ENCODE measurements around the gene MZB1. TPM values are rescaled to one million over a fixed set of nuclear protein-coding genes. Genes with fewer than 3 reads are reported as not detected.
"Not testable (repeated sequence)": the region's sequence is repeated elsewhere in the genome, so short reads cannot be mapped to it uniquely, and the experiment has no call there.

MZB1 gene
- total and polyA plus RNA-seq, 2 of the 13 experiments (the other 11 are each of a cell fraction or from before 2014, with no cell fraction given) = 0.31 to 0.40 TPM

DNA sequence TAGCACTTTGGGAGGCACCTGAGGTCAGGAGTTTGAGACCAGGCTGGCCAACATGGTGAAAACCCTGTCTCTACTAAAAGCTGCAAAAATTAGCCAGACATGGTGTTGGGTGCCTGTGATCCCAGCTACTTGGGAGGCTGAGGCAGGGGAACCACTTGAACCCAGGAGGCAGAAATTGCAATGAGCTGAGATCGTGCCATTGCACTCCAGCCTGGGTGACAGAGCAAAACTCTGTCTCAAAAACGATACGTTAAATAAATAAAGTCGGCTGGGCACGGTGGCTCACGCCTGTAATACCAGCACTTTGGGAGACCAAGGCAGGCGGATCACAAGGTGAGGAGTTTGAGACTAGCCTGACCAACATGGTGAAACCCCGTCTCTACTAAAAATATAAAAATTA is 33.8 kb downstream of the MZB1 start:
- FAIRE-seq; H3K27me3 ChIP-seq (ENCODE audit: control insufficient read depth in 1 of 2, insufficient read depth in 2 of 2, low read length in 2 of 2); in situ Hi-C loops (cut with HindIII; ENCODE audit: extremely low pct_ligation_motif_present, low pct_unique_long_range_greater_than_20kb); H3K4me1 ChIP-seq (ENCODE audit: insufficient read depth, low read length); BruUV-seq (replicated peaks); H3K27ac ChIP-seq (ENCODE audit: extremely low read length, insufficient read depth, low read length); H3K9me3 ChIP-seq (ENCODE audit: low read length); DNase-seq (ENCODE audit: low spot score); H3K9ac ChIP-seq (ENCODE audit: insufficient read depth, low read depth, low read length); intact Hi-C loops (cut with micrococcal nuclease; ENCODE audit: unreplicated experiment); H2AFZ ChIP-seq (ENCODE audit: low read length); ATAC-seq; H3K4me3 ChIP-seq (replicated peaks in 1 of 3; ENCODE audit: insufficient read depth in 1 of 3, low read depth in 2 of 3, low read length in 3 of 3); H3K4me2 ChIP-seq (ENCODE audit: low read depth, low read length); CTCF ChIA-PET (ENCODE audit: low intra/inter-chr PET ratio, low total read pairs): not testable (repeated sequence)
- peaks cover 73% of the 10 kb centered on the region for H4K20me1 ChIP-seq (ENCODE audit: insufficient read depth, low read length)
- POLR2A ChIA-PET = interaction anchor here (0.7 kb wide), 1 partner anchor 14 kb away, joined by 3 read pairs; no protein-coding TSS in a partner anchor
- peaks cover 92% of the 10 kb centered on the region for H3K79me2 ChIP-seq (ENCODE audit: insufficient read depth, low read length)
- peaks cover 3 to 14% of the 10 kb centered on the region in 2 experiments for H3K36me3 ChIP-seq (replicated peaks in 1 of 2; ENCODE audit: control insufficient read depth in 1 of 2, insufficient read depth in 2 of 2, low read length in 2 of 2)
- WGBS (ENCODE audit: low lambda C conversion rate) = 94% methylated on average over 8 of the region's 8 CpGs

DNA sequence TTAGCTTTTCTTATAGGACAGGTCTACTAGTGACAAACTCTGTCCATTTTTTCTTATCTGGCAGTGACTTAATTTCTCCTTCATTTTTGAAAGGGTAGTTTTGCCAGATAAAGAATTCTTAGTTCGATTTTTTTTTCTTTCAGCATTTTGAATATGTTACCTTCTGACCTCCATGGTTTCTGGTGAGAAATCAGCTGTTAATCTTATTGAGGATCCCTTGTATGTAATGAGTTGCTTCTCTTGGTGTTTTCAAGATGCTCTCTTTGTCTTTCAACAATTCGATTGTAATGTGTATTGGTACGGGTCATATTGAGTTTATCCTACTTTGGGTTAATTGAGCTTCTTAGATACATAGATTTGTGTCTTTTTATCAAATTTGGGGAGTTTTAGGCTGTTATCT is 35.5 kb downstream of the MZB1 start:
- Histone ChIP-seq H3K27ac (ENCODE audit: extremely low read length, insufficient read depth, low read length) (no peak overlapping the region), H4K20me1 (ENCODE audit: insufficient read depth, low read length) (peaks cover 73% of the 10 kb centered on the region), H3K79me2 (ENCODE audit: insufficient read depth, low read length) (peaks cover 92% of the 10 kb centered on the region), H2AFZ (ENCODE audit: low read length) (no peak overlapping the region), H3K9me3 (ENCODE audit: low read length) (no peaks in the 10 kb centered on the region), H3K36me3 (replicated peaks in 1 of 2; ENCODE audit: control insufficient read depth in 1 of 2, insufficient read depth in 2 of 2, low read length in 2 of 2) (peaks cover 3 to 14% of the 10 kb centered on the region in 2 experiments), H3K9ac (ENCODE audit: insufficient read depth, low read depth, low read length) (no peak overlapping the region), H3K4me2 (ENCODE audit: low read depth, low read length) (no peak overlapping the region), H3K27me3 (ENCODE audit: control insufficient read depth in 1 of 2, insufficient read depth in 2 of 2, low read length in 2 of 2) (no peaks in the 10 kb centered on the region; a peak in 1 of 5 replicates), H3K4me3 (replicated peaks in 1 of 3; ENCODE audit: insufficient read depth in 1 of 3, low read depth in 2 of 3, low read length in 3 of 3) (no peak overlapping the region), H3K4me1 (ENCODE audit: insufficient read depth, low read length) (no peaks in the 10 kb centered on the region)
- ChIA-PET POLR2A (no interaction called here), CTCF (ENCODE audit: low intra/inter-chr PET ratio, low total read pairs) (no interaction called here)
- BruUV-seq (replicated peaks) = no TSS peak
- peak; percentile 95 for TF ChIP-seq ZNF317 (CRISPR knock-in tag; IDR thresholded peaks at IDR 0.05)
- no peak for TF ChIP-seq ZNF878 (CRISPR knock-in tag; IDR thresholded peaks at IDR 0.05)
- FAIRE-seq (no peak), DNase-seq (ENCODE audit: low spot score) (no peak), ATAC-seq (no peak)
- in situ Hi-C loops (cut with HindIII; ENCODE audit: extremely low pct_ligation_motif_present, low pct_unique_long_range_greater_than_20kb) = no loop called here
- intact Hi-C loops (cut with micrococcal nuclease; ENCODE audit: unreplicated experiment) = no loop called here
- WGBS (ENCODE audit: low lambda C conversion rate) = 95% methylated on average over 3 of the region's 3 CpGs

DNA sequence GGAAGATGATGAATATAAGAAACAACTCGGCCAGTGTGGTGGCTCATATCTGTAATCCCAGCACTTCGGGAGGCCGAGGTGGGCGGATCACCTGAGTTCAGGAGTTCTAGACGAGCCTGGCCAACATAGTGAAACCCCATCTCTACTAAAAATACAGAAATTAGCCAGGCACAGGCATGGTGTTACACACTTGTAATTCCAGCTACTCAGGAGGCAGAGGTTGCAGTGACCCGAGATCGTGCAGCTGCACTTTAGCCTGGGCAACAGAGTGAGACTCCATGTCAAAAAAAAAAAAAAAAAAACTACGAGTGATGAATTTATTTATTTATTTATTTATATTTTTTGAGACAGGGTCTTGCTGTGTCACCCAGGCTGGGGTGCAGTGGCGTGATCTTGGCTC is 41.9 kb downstream of the MZB1 start:
- intact Hi-C loops (cut with micrococcal nuclease; ENCODE audit: unreplicated experiment); CTCF ChIA-PET (ENCODE audit: low intra/inter-chr PET ratio, low total read pairs); ATAC-seq; H3K36me3 ChIP-seq (replicated peaks in 1 of 2; ENCODE audit: control insufficient read depth in 1 of 2, insufficient read depth in 2 of 2, low read length in 2 of 2); in situ Hi-C loops (cut with HindIII; ENCODE audit: extremely low pct_ligation_motif_present, low pct_unique_long_range_greater_than_20kb); DNase-seq (ENCODE audit: low spot score); H3K4me3 ChIP-seq (replicated peaks in 1 of 3; ENCODE audit: insufficient read depth in 1 of 3, low read depth in 2 of 3, low read length in 3 of 3); H2AFZ ChIP-seq (ENCODE audit: low read length); H3K4me2 ChIP-seq (ENCODE audit: low read depth, low read length); FAIRE-seq; H3K9me3 ChIP-seq (ENCODE audit: low read length); H3K27me3 ChIP-seq (ENCODE audit: control insufficient read depth in 1 of 2, insufficient read depth in 2 of 2, low read length in 2 of 2); H3K9ac ChIP-seq (ENCODE audit: insufficient read depth, low read depth, low read length); BruUV-seq (replicated peaks); H3K27ac ChIP-seq (ENCODE audit: extremely low read length, insufficient read depth, low read length): not testable (repeated sequence)
- POLR2A ChIA-PET = interaction anchor here (0.9 to 1.2 kb wide), 2 partner anchors 9 to 75 kb away, joined by 4 read pairs; no protein-coding TSS in a partner anchor
- peaks cover 95% of the 10 kb centered on the region for H3K79me2 ChIP-seq (ENCODE audit: insufficient read depth, low read length)
- H4K20me1 ChIP-seq (ENCODE audit: insufficient read depth, low read length) = peaks cover 69% of the 10 kb centered on the region
- H3K4me1 ChIP-seq (ENCODE audit: insufficient read depth, low read length) = peaks cover 29% of the 10 kb centered on the region
- 95% methylated on average over 9 of the region's 9 CpGs for WGBS (ENCODE audit: low lambda C conversion rate)

DNA sequence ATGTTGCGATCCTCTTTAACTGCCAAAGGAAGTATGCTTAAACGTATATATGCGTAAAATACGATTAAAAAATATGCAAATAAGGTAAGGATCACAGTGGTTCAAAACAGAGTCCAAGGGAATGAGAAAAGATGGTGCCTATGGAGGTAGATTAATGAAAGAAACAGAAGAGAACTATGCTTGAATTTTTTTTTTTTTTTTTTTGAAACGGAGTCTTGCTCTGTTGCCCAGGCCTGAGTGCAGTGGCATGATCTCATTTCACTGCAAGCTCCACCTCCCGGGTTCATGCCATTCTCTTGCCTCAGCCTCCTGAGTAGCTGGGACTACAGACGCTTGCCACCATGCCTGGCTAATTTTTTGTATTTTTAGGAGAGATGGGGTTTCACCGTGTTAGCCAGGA is 44.3 kb downstream of the MZB1 start:
- in situ Hi-C loops (cut with HindIII; ENCODE audit: extremely low pct_ligation_motif_present, low pct_unique_long_range_greater_than_20kb); BruUV-seq (replicated peaks); FAIRE-seq; H3K9me3 ChIP-seq (ENCODE audit: low read length); H3K4me3 ChIP-seq (replicated peaks in 1 of 3; ENCODE audit: insufficient read depth in 1 of 3, low read depth in 2 of 3, low read length in 3 of 3); H3K27me3 ChIP-seq (ENCODE audit: control insufficient read depth in 1 of 2, insufficient read depth in 2 of 2, low read length in 2 of 2); CTCF ChIA-PET (ENCODE audit: low intra/inter-chr PET ratio, low total read pairs); H3K36me3 ChIP-seq (replicated peaks in 1 of 2; ENCODE audit: control insufficient read depth in 1 of 2, insufficient read depth in 2 of 2, low read length in 2 of 2); H3K27ac ChIP-seq (ENCODE audit: extremely low read length, insufficient read depth, low read length); H2AFZ ChIP-seq (ENCODE audit: low read length); H3K9ac ChIP-seq (ENCODE audit: insufficient read depth, low read depth, low read length); H3K4me2 ChIP-seq (ENCODE audit: low read depth, low read length); intact Hi-C loops (cut with micrococcal nuclease; ENCODE audit: unreplicated experiment); DNase-seq (ENCODE audit: low spot score); ATAC-seq: not testable (repeated sequence)
- WGBS (ENCODE audit: low lambda C conversion rate) = 96% methylated on average over 8 of the region's 8 CpGs
- POLR2A ChIA-PET = interaction anchor here (1.2 kb wide), 1 partner anchor 52 kb away, joined by 5 read pairs; the partner anchor contains the start of gene MATR3
- Histone ChIP-seq H3K79me2 (ENCODE audit: insufficient read depth, low read length) (peaks cover 85% of the 10 kb centered on the region), H3K4me1 (ENCODE audit: insufficient read depth, low read length) (peaks cover 40% of the 10 kb centered on the region), H4K20me1 (ENCODE audit: insufficient read depth, low read length) (peaks cover 59% of the 10 kb centered on the region)
